Smooth muscle cell (in vitro differentiated cells): ENCODE measurements around the gene STIM1. TPM values are rescaled to one million over a fixed set of nuclear protein-coding genes. Genes with fewer than 3 reads are reported as not detected.

Experiments
- DNase-seq: peaks from one replicate; lab custom pipeline; 2025; ENCODE audit not compliant: unreplicated experiment; lab: John Stamatoyannopoulos, UW
- H2AFZ ChIP-seq: fragments of 200-600 bp; sonication (generic); 2 replicates; pipeline ENCODE4 v1.6.0; 2016; ENCODE audit warnings: antibody characterized with exemption, low read depth, mild to moderate bottlenecking
- H3F3A ChIP-seq: fragments of 200-600 bp; sonication (generic); 2 replicates; pipeline ENCODE4 v1.6.0; 2017; ENCODE audit warnings: antibody characterized with exemption, low read depth
- H3K27ac ChIP-seq: fragments of 200-600 bp; sonication (generic); 2 replicates; pipeline ENCODE4 v1.5.1; 2016; ENCODE audit warnings: low read depth, mild to moderate bottlenecking
- H3K27me3 ChIP-seq: fragments of 200-600 bp; sonication (generic); 2 replicates; pipeline ENCODE4 v1.6.1; 2016; ENCODE audit warnings: low read depth, mild to moderate bottlenecking
- H3K36me3 ChIP-seq: fragments of 200-600 bp; sonication (generic); 2 replicates; pipeline ENCODE4 v1.5.1; 2016; ENCODE audit warnings: low read depth
- H3K4me1 ChIP-seq: fragments of 200-600 bp; sonication (generic); 2 replicates; pipeline ENCODE4 v1.5.1; 2016; ENCODE audit warnings: low read depth
- H3K4me2 ChIP-seq: fragments of 200-600 bp; sonication (generic); 2 replicates; pipeline ENCODE4 v1.6.0; 2016; ENCODE audit warnings: mild to moderate bottlenecking
- H3K4me3 ChIP-seq: fragments of 200-600 bp; sonication (generic); 2 replicates; pipeline ENCODE4 v1.5.1; 2016; ENCODE audit warnings: mild to moderate bottlenecking
- H3K79me2 ChIP-seq: fragments of 200-600 bp; sonication (generic); 2 replicates; pipeline ENCODE4 v1.6.0; 2016; ENCODE audit warnings: low read depth, mild to moderate bottlenecking
- H3K9ac ChIP-seq: fragments of 200-600 bp; sonication (generic); 2 replicates; pipeline ENCODE4 v1.6.0; 2016; ENCODE audit warnings: low read depth
- H3K9me3 ChIP-seq: fragments of 200-600 bp; sonication (generic); replicated peaks from 2 replicates; pipeline ENCODE4 v1.5.1; 2016; ENCODE audit warnings: low read depth
- H4K20me1 ChIP-seq: fragments of 200-600 bp; sonication (generic); 2 replicates; pipeline ENCODE4 v1.6.0; 2016; ENCODE audit warnings: low read depth
- CTCF ChIP-seq: fragments of 200-600 bp; sonication (generic); IDR thresholded peaks from 2 replicates; pipeline ENCODE4 v1.5.1; 2017; ENCODE audit warnings: borderline replicate concordance, mild to moderate bottlenecking, antibody characterized with exemption; ENCODE audit not compliant: insufficient read depth, poor library complexity, severe bottlenecking
- WGBS: methylation state at CpG from one replicate; pipeline ENCODE4 v1.1.7; 2016; ENCODE audit warnings: low lambda C conversion rate; 5-methylcytosine and 5-hydroxymethylcytosine counted together
- polyA plus RNA-seq: library from polyadenylated mRNA; unstranded; fragments of >200 nt; fragmentation: Nextera tagmentation; extraction: Ambion mirVana; gene quantifications from 2 replicates; pipeline ENCODE4 v1.2.1, GENCODE V29; 2016
- total RNA-seq: library from RNA; depleted of rRNA; stranded (reverse); fragments of >200 nt; gene quantifications from 2 replicates; pipeline ENCODE4 v1.2.3, GENCODE V29; 2014

STIM1 gene
- total and polyA plus RNA-seq, 2 experiments from 2014 or later = 15.3 to 31.5 TPM

GRCh38 chr11:3824714-3825472, 30.6 kb upstream of the STIM1 start:
- TF ChIP-seq CTCF = peak; percentile 38
- no peak overlapping the region for H3K4me2 ChIP-seq
- H2AFZ ChIP-seq = no peak overlapping the region
- no peak overlapping the region for H3K27ac ChIP-seq
- no peak for DNase-seq
- H4K20me1 ChIP-seq = peaks cover 23% of the 10 kb centered on the region
- no peaks in the 10 kb centered on the region for H3K36me3 ChIP-seq
- no peak overlapping the region for H3K4me3 ChIP-seq
- H3K4me1 ChIP-seq = no peaks in the 10 kb centered on the region
- no peaks in the 10 kb centered on the region for H3K9me3 ChIP-seq
- whole genome bisulfite sequencing = 74% methylated on average over 18 of the region's 18 CpGs
- peaks cover 7% of the 10 kb centered on the region for H3K79me2 ChIP-seq
- H3F3A ChIP-seq = no peaks in the 10 kb centered on the region
- no peak overlapping the region for H3K9ac ChIP-seq
- H3K27me3 ChIP-seq = no peaks in the 10 kb centered on the region

GRCh38 chr11:3825473-3826154, 29.9 kb upstream of the STIM1 start:
- Histone ChIP-seq H3K4me2 (no peak overlapping the region), H2AFZ (no peak overlapping the region), H3K9me3 (no peaks in the 10 kb centered on the region), H3F3A (no peaks in the 10 kb centered on the region), H3K27ac (no peak overlapping the region), H3K4me1 (no peaks in the 10 kb centered on the region), H3K9ac (no peak overlapping the region), H3K4me3 (no peak overlapping the region), H3K27me3 (no peaks in the 10 kb centered on the region), H3K36me3 (no peaks in the 10 kb centered on the region), H4K20me1 (peaks cover 30% of the 10 kb centered on the region), H3K79me2 (peaks cover 14% of the 10 kb centered on the region)
- WGBS = 88% methylated on average over 8 of the region's 8 CpGs
- no peak for TF ChIP-seq CTCF
- DNase-seq = no peak

- peaks cover 41% of the 10 kb centered on the region for H4K20me1 ChIP-seq
- no peaks in the 10 kb centered on the region for H3K4me1 ChIP-seq
- H3K9ac ChIP-seq = no peak overlapping the region
- H3F3A ChIP-seq = no peaks in the 10 kb centered on the region
- DNase-seq = no peak
- WGBS = 94% methylated on average over 3 of the region's 3 CpGs
- peaks cover 17% of the 10 kb centered on the region for H3K79me2 ChIP-seq
- no peaks in the 10 kb centered on the region for H3K36me3 ChIP-seq
- TF ChIP-seq CTCF = no peak
- no peak overlapping the region for H3K27ac ChIP-seq
- no peak overlapping the region for H2AFZ ChIP-seq
- H3K27me3 ChIP-seq = no peaks in the 10 kb centered on the region
- no peak overlapping the region for H3K4me2 ChIP-seq
- no peak overlapping the region for H3K4me3 ChIP-seq
- H3K9me3 ChIP-seq = no peaks in the 10 kb centered on the region
These were observed 28.7 kb upstream of the STIM1 start for GRCh38 chr11:3826721-3827120.
